ENCODE measurements around the gene GDA. TPM values are rescaled to one million over a fixed set of nuclear protein-coding genes. Genes with fewer than 3 reads are reported as not detected.
A peak's percentile ranks its signal among the peaks of the same experiment; 100 is the strongest.
"Not testable (repeated sequence)": the region's sequence is repeated elsewhere in the genome, so short reads cannot be mapped to it uniquely, and the experiment has no call there.

The GDA gene
- total RNA-seq, 1 donor from 2014 or later: 0.04 TPM

DNA sequence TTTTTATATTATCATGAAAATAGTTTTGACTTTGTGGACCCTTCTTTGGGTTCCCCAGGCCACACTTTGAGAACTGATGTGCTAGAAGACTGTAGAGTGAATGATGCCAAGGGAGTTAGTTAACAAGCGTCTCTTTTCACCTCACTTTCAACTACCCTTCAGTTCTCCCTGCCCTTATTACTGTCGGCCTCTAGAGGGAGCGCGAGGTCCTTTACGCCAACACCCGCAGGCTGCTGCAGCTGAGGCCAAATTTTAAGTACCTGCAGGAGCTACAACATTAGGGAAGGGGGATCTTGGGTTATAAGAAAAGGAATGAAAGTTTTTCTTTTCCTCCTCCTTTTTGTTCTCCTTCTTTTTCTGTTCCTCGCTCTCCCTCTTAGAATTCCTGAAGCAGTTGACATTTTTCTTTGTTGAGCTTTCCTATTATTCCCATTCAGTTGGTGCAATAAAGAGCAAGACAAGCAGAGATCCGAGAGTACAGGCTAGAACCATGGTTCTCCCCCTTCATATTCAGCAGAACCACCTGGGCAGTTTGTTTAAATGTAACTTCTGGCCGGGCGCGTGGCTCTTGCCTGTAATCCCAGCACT lies 131.8 kb downstream of the GDA start:
- DNase-seq (ENCODE audit: low read depth): no peak
- Histone ChIP-seq H3K27me3 (ENCODE audit: control insufficient read depth, insufficient read depth, low read length) (no peaks in the 10 kb centered on the region), H3K4me3 (ENCODE audit: low read depth, low read length) (no peak overlapping the region), H3K36me3 (ENCODE audit: control insufficient read depth, insufficient read depth, low read length) (no peaks in the 10 kb centered on the region)
- TF ChIP-seq, protein P1, sequence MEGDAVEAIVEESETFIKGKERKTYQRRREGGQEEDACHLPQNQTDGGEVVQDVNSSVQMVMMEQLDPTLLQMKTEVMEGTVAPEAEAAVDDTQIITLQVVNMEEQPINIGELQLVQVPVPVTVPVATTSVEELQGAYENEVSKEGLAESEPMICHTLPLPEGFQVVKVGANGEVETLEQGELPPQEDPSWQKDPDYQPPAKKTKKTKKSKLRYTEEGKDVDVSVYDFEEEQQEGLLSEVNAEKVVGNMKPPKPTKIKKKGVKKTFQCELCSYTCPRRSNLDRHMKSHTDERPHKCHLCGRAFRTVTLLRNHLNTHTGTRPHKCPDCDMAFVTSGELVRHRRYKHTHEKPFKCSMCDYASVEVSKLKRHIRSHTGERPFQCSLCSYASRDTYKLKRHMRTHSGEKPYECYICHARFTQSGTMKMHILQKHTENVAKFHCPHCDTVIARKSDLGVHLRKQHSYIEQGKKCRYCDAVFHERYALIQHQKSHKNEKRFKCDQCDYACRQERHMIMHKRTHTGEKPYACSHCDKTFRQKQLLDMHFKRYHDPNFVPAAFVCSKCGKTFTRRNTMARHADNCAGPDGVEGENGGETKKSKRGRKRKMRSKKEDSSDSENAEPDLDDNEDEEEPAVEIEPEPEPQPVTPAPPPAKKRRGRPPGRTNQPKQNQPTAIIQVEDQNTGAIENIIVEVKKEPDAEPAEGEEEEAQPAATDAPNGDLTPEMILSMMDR (IDR thresholded peaks at IDR 0.05; ENCODE audit: insufficient read depth, low read length, poor library complexity, severe bottlenecking): peak; percentile 96

DNA sequence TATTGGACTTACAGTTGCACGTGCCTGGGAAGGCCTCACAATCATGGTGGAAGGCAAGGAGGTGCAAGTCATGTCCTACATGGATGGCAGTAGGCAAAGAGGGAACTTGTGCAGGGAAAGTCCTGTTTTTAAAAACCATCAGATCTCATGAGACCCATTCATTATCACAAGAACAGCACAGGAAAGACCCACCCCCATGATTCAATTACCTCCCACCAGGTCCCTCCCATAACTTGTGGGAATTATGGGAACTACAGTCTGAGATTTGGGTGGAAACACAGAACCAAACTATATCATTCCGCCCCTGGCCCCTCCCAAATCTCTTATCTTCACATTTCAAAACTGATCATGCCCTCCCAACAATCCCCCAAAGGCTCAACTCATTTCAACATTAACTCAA lies 140.2 kb downstream of the GDA start:
- Histone ChIP-seq H3K27me3 (ENCODE audit: control insufficient read depth, insufficient read depth, low read length) (no peaks in the 10 kb centered on the region), H3K36me3 (ENCODE audit: control insufficient read depth, insufficient read depth, low read length) (no peaks in the 10 kb centered on the region), H3K4me3 (ENCODE audit: low read depth, low read length) (no peak overlapping the region)
- no peak for DNase-seq (ENCODE audit: low read depth)
- TF ChIP-seq, protein P1 (IDR thresholded peaks at IDR 0.05; ENCODE audit: insufficient read depth, low read length, poor library complexity, severe bottlenecking): no peak

DNA sequence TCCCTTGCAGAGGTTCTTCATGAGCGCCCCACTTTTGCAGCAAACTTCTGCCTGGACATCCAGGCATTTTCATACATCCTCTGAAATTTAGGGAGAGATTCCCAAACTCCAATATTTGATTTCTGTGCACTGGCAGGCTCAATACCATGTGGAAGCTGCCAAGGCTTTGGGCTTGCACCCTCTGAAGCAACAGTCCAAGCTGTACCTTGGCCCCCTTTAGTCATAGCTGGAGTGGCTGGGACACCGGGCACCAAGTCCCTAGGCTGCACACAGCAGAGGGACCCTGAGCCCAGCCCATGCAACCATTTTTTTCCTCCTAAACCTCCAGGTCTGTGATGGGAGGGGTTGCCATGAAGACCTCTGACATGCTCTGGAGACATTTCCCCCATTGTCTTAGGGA lies 141.1 kb downstream of the GDA start:
- DNase-seq (ENCODE audit: low read depth): no peak
- TF ChIP-seq, protein P1 (IDR thresholded peaks at IDR 0.05; ENCODE audit: insufficient read depth, low read length, poor library complexity, severe bottlenecking): no peak
- H3K27me3 ChIP-seq (ENCODE audit: control insufficient read depth, insufficient read depth, low read length): no peaks in the 10 kb centered on the region
- no peaks in the 10 kb centered on the region for H3K36me3 ChIP-seq (ENCODE audit: control insufficient read depth, insufficient read depth, low read length)
- H3K4me3 ChIP-seq (ENCODE audit: low read depth, low read length): no peak overlapping the region

DNA sequence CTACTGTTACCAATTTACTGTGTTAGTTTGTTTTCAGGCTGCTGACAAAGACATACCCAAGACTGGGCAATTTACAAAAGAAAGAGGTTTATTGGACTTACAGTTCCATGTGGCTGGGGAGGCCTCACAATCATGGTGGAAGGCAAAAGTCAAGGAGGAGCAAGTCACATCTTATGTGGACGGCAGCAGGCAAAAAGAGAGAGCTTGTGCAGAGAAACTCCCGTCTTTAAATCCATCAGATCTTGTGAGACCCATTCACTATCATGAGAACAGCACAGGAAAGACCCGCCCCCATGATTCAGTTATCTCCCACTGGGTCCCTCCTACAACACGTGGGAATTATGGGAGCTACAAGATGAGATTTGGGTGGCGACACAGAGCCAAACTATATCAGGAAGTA lies 142.3 kb downstream of the GDA start:
- not testable (repeated sequence) for H3K27me3 ChIP-seq (ENCODE audit: control insufficient read depth, insufficient read depth, low read length); H3K36me3 ChIP-seq (ENCODE audit: control insufficient read depth, insufficient read depth, low read length); H3K4me3 ChIP-seq (ENCODE audit: low read depth, low read length); DNase-seq (ENCODE audit: low read depth)

DNA sequence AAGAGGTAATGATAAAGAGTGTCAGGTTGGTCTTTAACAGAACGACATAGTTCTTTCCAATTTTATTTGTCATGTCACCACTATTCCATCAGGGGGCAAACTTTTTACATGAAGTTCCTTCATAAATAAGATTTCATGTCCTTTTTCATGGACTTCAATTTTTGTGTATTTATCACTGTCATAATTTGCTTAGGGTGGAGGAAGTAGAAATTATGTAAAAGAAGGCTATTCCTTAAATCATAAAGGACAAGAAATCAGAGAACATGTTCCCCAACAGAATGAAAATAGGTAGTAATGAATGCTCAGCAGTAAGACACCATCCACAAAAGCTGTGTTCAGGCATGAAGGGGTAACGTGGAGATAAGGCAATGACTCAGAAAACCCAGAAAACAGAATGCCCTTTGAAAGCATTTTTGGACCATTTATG lies 143.0 kb downstream of the GDA start:
- Histone ChIP-seq H3K4me3 (ENCODE audit: low read depth, low read length) (no peak overlapping the region), H3K27me3 (ENCODE audit: control insufficient read depth, insufficient read depth, low read length) (no peaks in the 10 kb centered on the region), H3K36me3 (ENCODE audit: control insufficient read depth, insufficient read depth, low read length) (no peaks in the 10 kb centered on the region)
- TF ChIP-seq, protein P1 (IDR thresholded peaks at IDR 0.05; ENCODE audit: insufficient read depth, low read length, poor library complexity, severe bottlenecking): peak; percentile 35
- no peak for DNase-seq (ENCODE audit: low read depth)

DNA sequence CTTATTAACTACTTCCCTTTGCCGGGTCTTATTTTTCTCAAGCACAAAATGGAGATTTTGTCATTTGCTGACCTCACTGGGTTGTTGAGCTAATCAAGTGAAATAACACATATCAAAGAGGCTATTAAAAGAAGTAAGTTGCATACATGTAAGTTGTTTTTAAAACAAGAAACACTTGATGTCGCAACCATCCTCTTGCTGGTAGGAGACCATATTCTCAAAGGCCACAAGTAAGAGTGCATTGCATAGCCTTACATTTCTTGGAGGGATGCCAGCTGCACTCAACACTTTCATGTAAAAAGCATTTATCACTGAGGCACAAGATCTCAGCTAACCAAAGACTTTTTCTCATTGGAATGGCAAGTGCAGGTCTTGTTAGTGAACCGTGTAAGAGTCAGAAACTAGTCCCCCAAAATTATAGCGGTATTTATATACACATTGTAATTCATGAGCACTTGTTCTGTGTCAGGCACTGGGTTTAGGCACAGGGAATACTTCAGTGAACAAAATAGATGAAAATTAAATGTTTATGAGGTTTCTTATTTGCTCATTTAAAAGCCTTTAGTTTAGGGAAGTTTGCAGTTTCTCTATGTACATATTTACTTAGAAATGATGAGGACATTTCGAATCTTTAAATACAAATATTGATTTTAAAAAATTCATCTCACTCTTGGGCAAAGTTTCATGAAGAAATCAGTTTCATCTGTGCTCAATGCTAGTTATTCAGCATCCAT lies 143.8 kb downstream of the GDA start:
- Histone ChIP-seq H3K36me3 (ENCODE audit: control insufficient read depth, insufficient read depth, low read length) (no peaks in the 10 kb centered on the region), H3K27me3 (ENCODE audit: control insufficient read depth, insufficient read depth, low read length) (no peaks in the 10 kb centered on the region), H3K4me3 (ENCODE audit: low read depth, low read length) (no peak overlapping the region)
- no peak for DNase-seq (ENCODE audit: low read depth)
- TF ChIP-seq, protein P1 (IDR thresholded peaks at IDR 0.05; ENCODE audit: insufficient read depth, low read length, poor library complexity, severe bottlenecking): no peak

Data from kidney epithelial cell (primary cell).